Gastroesophageal sphincter (tissue), 4 donors: ENCODE results near the gene WHAMM. TPM values are rescaled to one million over a fixed set of nuclear protein-coding genes. Genes with fewer than 3 reads are reported as not detected.

Source experiments
- ATAC-seq: fragments of 150-250 bp; one replicate; pipeline ENCODE4 v1.9.1; 2016; ENCODE audit warnings: mild to moderate bottlenecking, moderate library complexity
- H3K27ac ChIP-seq, 4 donors: fragments of 200-600 bp; sonication (generic) in 3 of 4; 1 replicate in 3 of 4; 2 replicates in 1 of 4; pipeline ENCODE4 v1.5.1; 2016 to 2019
- H3K27me3 ChIP-seq: fragments of 200-600 bp; sonication (generic); one replicate; pipeline ENCODE4 v1.5.1; 2019
- H3K36me3 ChIP-seq, 2 donors: fragments of 200-600 bp; sonication (generic); one replicate each; pipeline ENCODE4 v1.5.1; 2019; ENCODE audit warnings: control low read depth in 1 of 2
- H3K4me1 ChIP-seq, 3 donors: fragments of 200-600 bp; sonication (generic); 1 replicate in 2 of 3; 2 replicates in 1 of 3; pipeline ENCODE4 v1.5.1; 2016 to 2019; ENCODE audit warnings: control low read depth in 2 of 3
- H3K4me3 ChIP-seq, 2 donors: fragments of 200-600 bp; sonication (generic); one replicate each; pipeline ENCODE4 v1.5.1; 2019; ENCODE audit warnings: mild to moderate bottlenecking in 1 of 2, moderate library complexity in 1 of 2
- H3K9me3 ChIP-seq, 3 donors: fragments of 200-600 bp; sonication (generic); one replicate each; pipeline ENCODE4 v1.5.1; 2017 to 2019; ENCODE audit warnings: control low read depth in 2 of 3
- CTCF ChIP-seq, 4 experiments: fragments of 200-600 bp in 2 of 4; fragments of 450-650 bp in 2 of 4; sonication (generic) in 1 of 4; IDR thresholded peaks; one replicate each; pipeline ENCODE4 v1.5.1; 2017 to 2019; ENCODE audit warnings: antibody characterized with exemption in 4 of 4, mild to moderate bottlenecking in 2 of 4, moderate library complexity in 2 of 4
- EP300 ChIP-seq: sonication (generic); formaldehyde crosslinking; IDR thresholded peaks from one replicate; pipeline ENCODE4 v1.6.1; 2017; ENCODE audit warnings: antibody characterized with exemption, mild to moderate bottlenecking
- POLR2A ChIP-seq, 2 donors: fragments of 450-650 bp; IDR thresholded peaks; one replicate each; pipeline ENCODE4 v1.6.1; 2017; ENCODE audit warnings: antibody characterized with exemption in 2 of 2, mild to moderate bottlenecking in 2 of 2, moderate library complexity in 1 of 2
- POLR2AphosphoS5 ChIP-seq: sonication (generic); formaldehyde crosslinking; IDR thresholded peaks from one replicate; pipeline ENCODE4 v1.6.1; 2017; ENCODE audit warnings: antibody characterized with exemption
- WGBS, 2 donors: methylation state at CpG; one replicate each; pipeline ENCODE4 v1.1.5; 2018; ENCODE audit warnings: low coverage in 1 of 2; 5-methylcytosine and 5-hydroxymethylcytosine counted together
- total RNA-seq, 4 donors: library from RNA; depleted of rRNA; stranded (reverse); fragments of >200 nt; gene quantifications; one replicate each; pipeline ENCODE4 v1.1.0, GENCODE V29; 2016

The WHAMM gene
- total RNA-seq, 4 donors from 2014 or later = 9.2 to 16.0 (median 11.5) TPM

- H3K4me3 ChIP-seq = no peak overlapping the region
- 83 to 88% methylated on average over 5 of the region's 5 CpGs for WGBS, 2 donors
Measured at GRCh38 chr15:82823049-82823448, 13.6 kb downstream of the WHAMM start.

DNA sequence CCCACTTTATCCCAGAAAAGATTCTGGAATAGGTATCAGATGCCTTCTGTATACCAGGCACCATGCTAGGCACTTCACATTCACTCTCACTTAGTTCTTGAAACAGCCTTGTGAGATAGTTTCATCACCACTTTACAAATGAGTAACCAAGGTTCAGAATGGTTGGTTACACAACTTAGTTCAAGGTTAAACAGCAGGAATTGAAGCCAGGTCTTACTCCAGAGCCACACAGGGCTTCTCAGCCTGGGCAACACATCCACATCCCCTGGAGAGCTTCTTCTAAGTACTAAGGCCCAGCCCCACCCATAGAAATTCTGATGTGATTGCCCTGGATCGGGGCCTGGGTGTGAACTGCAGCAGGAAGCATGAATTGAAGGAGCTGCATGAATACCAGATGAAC, 18.6 kb downstream of the WHAMM start:
- peak; percentile 48 for ATAC-seq

More at GRCh38 chr15:82823049-82823448, 13.6 kb downstream of the WHAMM start:
- no peaks in the 10 kb centered on the region for H3K4me1 ChIP-seq
- no peak overlapping the region for H3K27ac ChIP-seq
- no peaks in the 10 kb centered on the region for H3K27me3 ChIP-seq
- no peaks in the 10 kb centered on the region for H3K9me3 ChIP-seq
- peaks cover 4 to 99% of the 10 kb centered on the region in 2 donors for H3K36me3 ChIP-seq
- ATAC-seq = no peak
- TF ChIP-seq POLR2A (IDR thresholded peaks at IDR 0.05) (no peak), POLR2AphosphoS5 (no peak), EP300 (no peak), CTCF (IDR thresholded peaks at IDR 0.05) (no peak)

DNA sequence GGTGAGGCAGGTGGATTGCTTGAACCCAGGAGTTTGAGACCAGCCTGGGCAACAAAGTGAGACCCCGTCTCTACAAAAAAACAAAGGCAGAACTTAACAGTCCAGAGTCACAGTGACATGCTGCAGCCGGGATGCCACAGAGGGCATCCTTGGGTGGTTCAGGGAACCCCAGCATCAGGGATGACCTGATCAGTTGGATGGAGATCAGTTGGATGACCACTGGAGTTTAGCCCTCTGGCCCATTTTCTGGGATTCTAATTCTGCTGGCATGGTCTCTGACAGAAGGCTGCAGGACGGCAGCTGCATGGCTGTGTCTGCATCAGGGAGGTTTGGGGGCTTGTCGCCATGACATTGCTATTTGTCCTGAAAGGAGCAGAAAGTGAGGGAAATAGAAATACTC, 19.8 kb downstream of the WHAMM start:
- 71 to 90% methylated on average over 1 to 2 of the region's 4 CpGs for WGBS, 2 donors
- Histone ChIP-seq H3K4me1 (peaks cover 0 to 8% (median 0%) of the 10 kb centered on the region in 3 donors), H3K4me3 (no peak overlapping the region), H3K27me3 (no peaks in the 10 kb centered on the region), H3K36me3 (peaks cover 7 to 100% of the 10 kb centered on the region in 2 donors), H3K9me3 (no peaks in the 10 kb centered on the region), H3K27ac (no peak overlapping the region)
- no peak for ATAC-seq
- no peak for TF ChIP-seq POLR2AphosphoS5
- no peak for TF ChIP-seq CTCF (IDR thresholded peaks at IDR 0.05)
- no peak for TF ChIP-seq POLR2A (IDR thresholded peaks at IDR 0.05)
- no peak for TF ChIP-seq EP300

More for the DNA sequence above, 18.6 kb downstream of the WHAMM start:
- Histone ChIP-seq H3K9me3 (no peaks in the 10 kb centered on the region), H3K4me1 (peaks cover 0 to 8% (median 0%) of the 10 kb centered on the region in 3 donors), H3K4me3 (no peak overlapping the region), H3K27me3 (no peaks in the 10 kb centered on the region), H3K36me3 (peaks cover 7 to 100% of the 10 kb centered on the region in 2 donors), H3K27ac (no peak overlapping the region)
- 67% methylated on average over 1 of the region's 1 CpG; no CpG with 5 or more reads in 1 of the 2 donors for WGBS, 2 donors
- TF ChIP-seq CTCF (IDR thresholded peaks at IDR 0.05) (no peak), POLR2A (IDR thresholded peaks at IDR 0.05) (no peak), EP300 (no peak), POLR2AphosphoS5 (no peak)

- no peak for ATAC-seq
- Histone ChIP-seq H3K4me3 (no peak overlapping the region), H3K36me3 (peaks cover 7 to 100% of the 10 kb centered on the region in 2 donors), H3K9me3 (no peaks in the 10 kb centered on the region), H3K4me1 (peaks cover 0 to 8% (median 0%) of the 10 kb centered on the region in 3 donors), H3K27ac (no peak overlapping the region), H3K27me3 (no peaks in the 10 kb centered on the region)
- no peak for TF ChIP-seq POLR2A (IDR thresholded peaks at IDR 0.05)
- TF ChIP-seq CTCF (IDR thresholded peaks at IDR 0.05) = no peak
- TF ChIP-seq EP300 = no peak
- 80 to 89% methylated on average over 6 to 16 of the region's 18 CpGs for WGBS, 2 donors
Measured at GRCh38 chr15:82830427-82831173, 21.2 kb downstream of the WHAMM start.
